Measurements from ENCODE around the gene ARL4C. TPM values are rescaled to one million over a fixed set of nuclear protein-coding genes. Genes with fewer than 3 reads are reported as not detected.

Gene ARL4C, protein sequence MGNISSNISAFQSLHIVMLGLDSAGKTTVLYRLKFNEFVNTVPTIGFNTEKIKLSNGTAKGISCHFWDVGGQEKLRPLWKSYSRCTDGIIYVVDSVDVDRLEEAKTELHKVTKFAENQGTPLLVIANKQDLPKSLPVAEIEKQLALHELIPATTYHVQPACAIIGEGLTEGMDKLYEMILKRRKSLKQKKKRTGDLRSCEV
- 45.0 to 54.6 TPM (median 47.4 TPM) in 5 replicates for total RNA-seq (2022; extraction: Qiagen RNA extraction)

DNA sequence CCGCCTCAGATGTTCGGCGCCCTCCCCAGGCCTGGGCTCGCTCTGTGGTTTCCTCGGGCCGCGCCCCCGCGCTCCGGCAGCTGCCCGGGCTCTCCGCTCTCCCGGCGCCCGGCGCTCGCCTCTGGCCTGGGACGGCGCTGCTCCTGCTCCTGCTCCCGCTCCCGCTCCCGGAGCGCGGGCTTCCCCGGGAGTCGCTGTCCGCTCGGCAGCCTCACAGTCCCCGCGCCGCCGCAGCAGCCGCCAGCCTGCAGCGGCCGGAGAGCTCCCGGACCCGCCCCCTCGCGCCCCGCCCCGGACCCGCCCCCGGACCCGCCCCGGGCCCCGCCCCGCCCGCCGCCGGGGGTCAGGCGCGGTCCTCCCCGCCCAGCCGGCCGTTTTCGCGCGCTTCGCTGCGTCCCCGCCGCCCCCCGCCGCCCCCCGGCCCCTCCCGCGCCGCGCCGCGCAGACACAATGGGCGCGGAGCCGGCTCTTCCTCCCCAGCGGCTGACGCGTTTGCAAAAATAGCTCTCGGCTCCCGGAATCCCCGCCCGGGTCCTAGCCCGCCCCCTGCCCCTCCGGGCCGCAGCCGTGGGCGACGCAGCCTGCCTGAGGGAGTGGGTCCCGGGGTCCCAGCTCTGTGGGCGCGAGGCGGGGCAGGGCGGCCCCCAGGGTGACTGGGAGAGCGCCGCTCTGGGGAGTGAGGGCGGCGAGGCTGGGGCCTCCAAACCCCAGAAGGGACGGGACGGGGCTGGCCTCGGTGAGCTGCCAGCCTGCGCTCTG, at the start of gene ARL4C:
Gene ARL4C (minus strand): TSS at position 247 of the 759 bp plus-strand sequence. CDS start 495 bp downstream, outside the sequence.

Measured in A549 treated with Hydrocortisone at 1 μM for 4 hours (cell line).